SK-N-SH (cell line): ENCODE measurements around the gene MACROD2. TPM values are rescaled to one million over a fixed set of nuclear protein-coding genes. Genes with fewer than 3 reads are reported as not detected.

Experiments used
- CTCF ChIA-PET: fragments of 300-600, 350-600 bp; formaldehyde crosslinking; extraction: SDS; loops from one replicate; lab custom pipeline; 2021; lab: Yijun Ruan, JAX
- POLR2A ChIA-PET: fragments of 350-600 bp; sonication (Branson Sonifier 250); formaldehyde crosslinking; extraction: SDS; loops from one replicate; lab custom pipeline; 2020; ENCODE audit warnings: antibody characterized with exemption, inconsistent platforms; lab: Yijun Ruan, JAX
- DNase-seq: peaks from one replicate; pipeline ENCODE4 v3.0.0; 2012
- H2AFZ ChIP-seq: fragments of 200-600 bp; sonication (generic); 2 replicates; pipeline ENCODE4 v1.8.1; 2016; ENCODE audit warnings: antibody characterized with exemption, mild to moderate bottlenecking, low read depth
- H3F3A ChIP-seq: fragments of 200-600 bp; sonication (generic); replicated peaks from 2 replicates; pipeline ENCODE3; 2016; ENCODE audit warnings: antibody characterized with exemption, mild to moderate bottlenecking; ENCODE audit not compliant: insufficient read depth
- H3K27ac ChIP-seq, 2 experiments: fragments of 200-500 bp in 1 of 2; fragments of 200-600 bp in 1 of 2; sonication (Bioruptor generic) in 1 of 2; sonication (generic), shearing (Covaris generic) in 1 of 2; 2 replicates each; pipeline versions ENCODE4 v1.5.1 to v1.6.1; 2014 to 2016; ENCODE audit warnings: low read depth in 2 of 2, inconsistent platforms in 1 of 2, low read length in 1 of 2, mild to moderate bottlenecking in 1 of 2, mixed read lengths in 1 of 2
- H3K27me3 ChIP-seq: fragments of 200-600 bp; sonication (generic), shearing (Covaris generic); 2 replicates; pipeline ENCODE4 v1.6.1; 2016; ENCODE audit warnings: mixed run types; ENCODE audit not compliant: insufficient read depth
- H3K36me3 ChIP-seq, 2 experiments: fragments of 200-500 bp in 1 of 2; fragments of 200-600 bp in 1 of 2; sonication (Bioruptor generic) in 1 of 2; sonication (generic) in 1 of 2; replicated peaks in 1 of 2; 2 replicates each; pipeline versions ENCODE3 to v1.5.1; 2014 to 2016; ENCODE audit warnings: low read length in 1 of 2, mild to moderate bottlenecking in 1 of 2; ENCODE audit not compliant: insufficient read depth in 2 of 2, control insufficient read depth in 1 of 2
- H3K4me1 ChIP-seq, 2 experiments: fragments of 200-500 bp in 1 of 2; fragments of 200-600 bp in 1 of 2; sonication (Bioruptor generic) in 1 of 2; sonication (generic), shearing (Covaris generic) in 1 of 2; 2 replicates each; pipeline versions ENCODE4 v1.5.1 to v1.6.1; 2014 to 2016; ENCODE audit warnings: low read depth in 1 of 2, low read length in 1 of 2, mixed run types in 1 of 2; ENCODE audit not compliant: insufficient read depth in 2 of 2, control insufficient read depth in 1 of 2
- H3K4me2 ChIP-seq: fragments of 200-600 bp; sonication (generic), shearing (Covaris generic); 2 replicates; pipeline ENCODE4 v1.6.1; 2017; ENCODE audit warnings: mixed run types
- H3K4me3 ChIP-seq, 2 experiments: fragments of 200-500 bp in 1 of 2; fragments of 200-600 bp in 1 of 2; sonication (Bioruptor generic) in 1 of 2; sonication (generic), shearing (Covaris generic) in 1 of 2; 2 replicates each; pipeline versions ENCODE4 v1.5.1 to v1.8.1; 2014 to 2016; ENCODE audit warnings: low read depth in 2 of 2, inconsistent platforms in 1 of 2, low read length in 1 of 2, mild to moderate bottlenecking in 1 of 2, mixed read lengths in 1 of 2, moderate library complexity in 1 of 2
- H3K79me2 ChIP-seq: fragments of 200-600 bp; sonication (generic); 2 replicates; pipeline ENCODE4 v1.8.1; 2017; ENCODE audit warnings: mild to moderate bottlenecking; ENCODE audit not compliant: insufficient read depth
- H3K9ac ChIP-seq: fragments of 200-600 bp; sonication (generic); 2 replicates; pipeline ENCODE4 v1.6.1; 2017; ENCODE audit warnings: mixed run types
- H3K9me2 ChIP-seq: fragments of 200-600 bp; sonication (generic); 2 replicates; pipeline ENCODE4 v1.6.1; 2017; ENCODE audit warnings: mixed run types
- H3K9me3 ChIP-seq: fragments of 200-600 bp; sonication (generic); 2 replicates; pipeline ENCODE4 v1.6.1; 2017; ENCODE audit warnings: mixed run types, mild to moderate bottlenecking, moderate library complexity
- H4K20me1 ChIP-seq: fragments of 200-600 bp; sonication (generic); 2 replicates; pipeline ENCODE4 v1.6.1; 2017; ENCODE audit warnings: mild to moderate bottlenecking, mixed run types; ENCODE audit not compliant: insufficient read depth
- CHD2 ChIP-seq: fragments of 150-350 bp; IDR thresholded peaks from 2 replicates; pipeline ENCODE4 v1.6.1; 2018; ENCODE audit warnings: low read length; ENCODE audit not compliant: partially characterized antibody
- EP300 ChIP-seq, 2 experiments: IDR thresholded peaks; 2 replicates each; pipeline versions ENCODE4 v1.4.0 to v1.6.1; 2012; ENCODE audit warnings: borderline replicate concordance in 1 of 2, low read depth in 1 of 2, low read length in 1 of 2
- FOSL2 ChIP-seq: IDR thresholded peaks from 2 replicates; pipeline ENCODE4 v1.4.0; 2012; ENCODE audit warnings: low read depth, mild to moderate bottlenecking, moderate library complexity, borderline replicate concordance
- IRF3 ChIP-seq: fragments of 150-350 bp; IDR thresholded peaks from 2 replicates; pipeline ENCODE4 v1.6.1; 2016; ENCODE audit warnings: mild to moderate bottlenecking, low read depth, low read length
- JUND ChIP-seq: IDR thresholded peaks from 2 replicates; pipeline ENCODE4 v1.4.0; 2012
- MAX ChIP-seq: IDR thresholded peaks from 2 replicates; pipeline ENCODE4 v1.4.0; 2012; ENCODE audit warnings: low read depth
- MXI1 ChIP-seq: IDR thresholded peaks from 2 replicates; pipeline ENCODE4 v1.6.1; 2012; ENCODE audit warnings: mild to moderate bottlenecking, low read depth, low read length, improper control_type of control experiment
- NFIC ChIP-seq: IDR thresholded peaks from 2 replicates; pipeline ENCODE4 v1.4.0; 2012; ENCODE audit warnings: borderline replicate concordance
- NRF1 ChIP-seq: IDR thresholded peaks from 2 replicates; pipeline ENCODE4 v1.6.1; 2012; ENCODE audit warnings: low read depth, mild to moderate bottlenecking, low read length
- RAD21 ChIP-seq: IDR thresholded peaks from 2 replicates; pipeline ENCODE4 v1.6.1; 2012; ENCODE audit warnings: mild to moderate bottlenecking, low read length
- RFX5 ChIP-seq: IDR thresholded peaks from 2 replicates; pipeline ENCODE4 v1.6.1; 2012; ENCODE audit warnings: mild to moderate bottlenecking, improper control_type of control experiment, low read length
- SMC3 ChIP-seq: IDR thresholded peaks from 2 replicates; pipeline ENCODE4 v1.6.1; 2012; ENCODE audit warnings: low read depth, low read length, improper control_type of control experiment
- ZBTB33 ChIP-seq: IDR thresholded peaks from 2 replicates; pipeline ENCODE4 v1.4.0; 2012; ENCODE audit warnings: low read depth, borderline replicate concordance
- WGBS: methylation state at CpG from one replicate; pipeline ENCODE4 v1.1.6; 2017; ENCODE audit warnings: low lambda C conversion rate; 5-methylcytosine and 5-hydroxymethylcytosine counted together
- polyA plus RNA-seq, 3 experiments: library from polyadenylated mRNA; depleted of rRNA; stranded (reverse); fragments of >200 nt; gene quantifications; 2 replicates each; pipeline ENCODE4 v1.2.3, GENCODE V29; 2012
- TF ChIP-seq, protein P1 (sequence below): fragments of 150-350 bp; IDR thresholded peaks from 2 replicates; pipeline ENCODE4 v1.6.1; 2017; ENCODE audit warnings: antibody characterized with exemption, low read length, low read depth, borderline replicate concordance

Gene MACROD2
- polyA plus RNA-seq, 1 of the 3 experiments (the other 2 are of a cell fraction), result 0.33 TPM

- H3K4me2 ChIP-seq, result no peak overlapping the region
- H2AFZ ChIP-seq, result no peak overlapping the region
- no peak overlapping the region for H3K4me3 ChIP-seq
- H3F3A ChIP-seq, result no peaks in the 10 kb centered on the region
- H3K4me1 ChIP-seq, result no peaks in the 10 kb centered on the region
- no peaks in the 10 kb centered on the region for H3K9me3 ChIP-seq
- H3K27me3 ChIP-seq, result no peaks in the 10 kb centered on the region
- no peak overlapping the region for H3K27ac ChIP-seq
- no peaks in the 10 kb centered on the region for H3K9me2 ChIP-seq
- no peaks in the 10 kb centered on the region for H3K79me2 ChIP-seq
- WGBS, result 55% methylated on average over 4 of the region's 4 CpGs
- POLR2A ChIA-PET, result no interaction called here
- H4K20me1 ChIP-seq, result no peaks in the 10 kb centered on the region
- TF ChIP-seq FOSL2 (no peak), SMC3 (no peak), RFX5 (no peak), EP300 (IDR thresholded peaks at IDR 0.05; ENCODE audit: borderline replicate concordance in 1 of 2, low read depth in 1 of 2, low read length in 1 of 2) (no peak)
- TF ChIP-seq, all 33 proteins: peak for 0
- H3K9ac ChIP-seq, result no peak overlapping the region
- DNase-seq, result no peak
- CTCF ChIA-PET, result no interaction called here
- no peaks in the 10 kb centered on the region for H3K36me3 ChIP-seq
Measured at GRCh38 chr20:14299831-14300230, 304.5 kb downstream of the MACROD2 start.

- H3K9me3 ChIP-seq, result no peaks in the 10 kb centered on the region
- no peaks in the 10 kb centered on the region for H3K4me1 ChIP-seq
- H3K36me3 ChIP-seq, result no peaks in the 10 kb centered on the region
- no peak overlapping the region for H3K4me3 ChIP-seq
- H2AFZ ChIP-seq, result no peak overlapping the region
- no peak for TF ChIP-seq MXI1
- no peak for TF ChIP-seq JUND
- TF ChIP-seq, protein P1, sequence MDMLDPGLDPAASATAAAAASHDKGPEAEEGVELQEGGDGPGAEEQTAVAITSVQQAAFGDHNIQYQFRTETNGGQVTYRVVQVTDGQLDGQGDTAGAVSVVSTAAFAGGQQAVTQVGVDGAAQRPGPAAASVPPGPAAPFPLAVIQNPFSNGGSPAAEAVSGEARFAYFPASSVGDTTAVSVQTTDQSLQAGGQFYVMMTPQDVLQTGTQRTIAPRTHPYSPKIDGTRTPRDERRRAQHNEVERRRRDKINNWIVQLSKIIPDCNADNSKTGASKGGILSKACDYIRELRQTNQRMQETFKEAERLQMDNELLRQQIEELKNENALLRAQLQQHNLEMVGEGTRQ, result no peak
- TF ChIP-seq RAD21, result no peak
- TF ChIP-seq NFIC, result no peak
- no peak for TF ChIP-seq RFX5
- H3K79me2 ChIP-seq, result no peaks in the 10 kb centered on the region
- 78% methylated on average over 4 of the region's 6 CpGs for WGBS
- H3K4me2 ChIP-seq, result no peak overlapping the region
- POLR2A ChIA-PET, result no interaction called here
- no peaks in the 10 kb centered on the region for H3F3A ChIP-seq
- no peak for DNase-seq
- no peak overlapping the region for H3K27ac ChIP-seq
- CTCF ChIA-PET, result interaction anchor here (0.6 kb wide), 1 partner anchor 104 kb away, joined by 4 read pairs; no protein-coding TSS in a partner anchor
- no peaks in the 10 kb centered on the region for H3K27me3 ChIP-seq
- H3K9ac ChIP-seq, result no peak overlapping the region
- no peaks in the 10 kb centered on the region for H4K20me1 ChIP-seq
- H3K9me2 ChIP-seq, result no peaks in the 10 kb centered on the region
Measured at GRCh38 chr20:14303106-14303505, 307.8 kb downstream of the MACROD2 start.

DNA sequence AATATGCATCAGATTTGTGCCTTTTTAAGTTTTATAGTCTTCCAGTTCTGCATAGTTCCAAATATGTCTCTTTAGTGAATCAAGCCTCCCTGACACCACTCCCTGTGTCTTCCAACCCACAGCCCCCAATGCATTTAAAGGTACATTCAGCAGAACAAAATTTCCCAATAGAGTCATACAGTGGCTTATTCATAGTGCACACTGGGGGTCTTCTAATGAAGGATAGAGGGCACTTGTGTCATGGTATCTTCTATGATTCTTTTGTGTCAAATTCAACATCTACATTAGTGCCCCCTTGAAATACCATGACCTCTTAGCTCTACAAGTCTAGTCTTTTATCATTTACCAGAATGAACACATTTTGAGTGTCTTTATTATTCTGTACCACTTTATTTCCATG lies 308.3 kb downstream of the MACROD2 start:
- no peaks in the 10 kb centered on the region for H3K79me2 ChIP-seq
- no peaks in the 10 kb centered on the region for H3K27me3 ChIP-seq
- ChIA-PET CTCF (no interaction called here), POLR2A (no interaction called here)
- H3K9ac ChIP-seq, result no peak overlapping the region
- no peak overlapping the region for H3K4me2 ChIP-seq
- H3K4me1 ChIP-seq, result no peaks in the 10 kb centered on the region
- no peak overlapping the region for H3K27ac ChIP-seq
- no peak for DNase-seq
- no peaks in the 10 kb centered on the region for H3F3A ChIP-seq
- H3K9me2 ChIP-seq, result no peaks in the 10 kb centered on the region
- no peak overlapping the region for H3K4me3 ChIP-seq
- H3K9me3 ChIP-seq, result no peaks in the 10 kb centered on the region
- H4K20me1 ChIP-seq, result no peaks in the 10 kb centered on the region
- H2AFZ ChIP-seq, result no peak overlapping the region
- H3K36me3 ChIP-seq, result no peaks in the 10 kb centered on the region
- no peak for TF ChIP-seq ZBTB33
- TF ChIP-seq MAX, result no peak
- no peak for TF ChIP-seq NRF1
- no peak for TF ChIP-seq CHD2
- TF ChIP-seq IRF3, result no peak
